K562 (cell line): ENCODE data around the gene BAIAP2. TPM values are rescaled to one million over a fixed set of nuclear protein-coding genes. Genes with fewer than 3 reads are reported as not detected.

Experiments used
- ATAC-seq: fragments of 200-7000 bp; cut with Tn5 transposase; 3 replicates; pipeline ENCODE4 v1.9.1; 2020; ENCODE audit warnings: moderate library complexity
- BruUV-seq: library from RNA; stranded (reverse); fragments of 400-500 nt; replicated peaks from 2 replicates; lab custom pipeline; 2021; lab: Mats Ljungman, UMichigan
- CTCF ChIA-PET: fragments of 300-600 bp; formaldehyde crosslinking; extraction: SDS; loops from one replicate; lab custom pipeline; 2021; ENCODE audit warnings: low intra/inter-chr PET ratio; lab: Yijun Ruan, JAX
- POLR2A ChIA-PET: fragments of 300-600, 350-650 bp; sonication (Branson Sonifier 250); formaldehyde crosslinking; extraction: SDS; loops from one replicate; lab custom pipeline; 2021; ENCODE audit warnings: antibody characterized with exemption, inconsistent platforms; lab: Yijun Ruan, JAX
- DNase-seq, 4 experiments: peaks; one replicate each; pipeline versions ENCODE4 v3.0.0 to v3.0.0-alpha.2; 2011 to 2018; ENCODE audit warnings: low spot score in 3 of 4, mixed read lengths in 3 of 4; ENCODE audit errors: extremely low read depth in 1 of 4
- FAIRE-seq: peaks from 2 replicates; lab custom pipeline; 2011; peaks lifted over from hg19 to GRCh38; lab: Jason Lieb, UNC
- H2AFZ ChIP-seq: 2 replicates; pipeline ENCODE4 v1.6.0; 2011; ENCODE audit warnings: low read depth, low read length, control low read depth, inconsistent platforms
- H3K27ac ChIP-seq: fragments of 200-600 bp; 3 replicates; pipeline ENCODE4 v1.8.0; 2011; ENCODE audit warnings: low read depth, mild to moderate bottlenecking, control low read depth, inconsistent platforms, low read length, moderate library complexity, mixed read lengths; ENCODE audit errors: extremely low read depth
- H3K27me3 ChIP-seq, 2 experiments: fragments of 300-600 bp in 1 of 2; 2 replicates in 1 of 2; 3 replicates in 1 of 2; pipeline versions ENCODE4 v1.6.0 to v1.8.0; 2011; ENCODE audit warnings: inconsistent platforms in 2 of 2, low read length in 2 of 2, mild to moderate bottlenecking in 1 of 2, mixed read lengths in 1 of 2, moderate library complexity in 1 of 2; ENCODE audit not compliant: control insufficient read depth in 2 of 2, insufficient read depth in 2 of 2
- H3K36me3 ChIP-seq: fragments of 300-600 bp; 3 replicates; pipeline ENCODE4 v1.8.0; 2011; ENCODE audit warnings: mild to moderate bottlenecking, low read length, inconsistent platforms; ENCODE audit not compliant: control insufficient read depth, insufficient read depth
- H3K4me1 ChIP-seq, 2 experiments: fragments of 200-600 bp in 1 of 2; replicated peaks in 1 of 2; 2 replicates in 1 of 2; 3 replicates in 1 of 2; pipeline versions ENCODE4 v1.5.1 to v1.8.0; 2011; ENCODE audit warnings: inconsistent platforms in 2 of 2, low read length in 2 of 2, mild to moderate bottlenecking in 1 of 2, mixed read lengths in 1 of 2, moderate library complexity in 1 of 2; ENCODE audit not compliant: control insufficient read depth in 2 of 2, insufficient read depth in 2 of 2
- H3K4me2 ChIP-seq: 2 replicates; pipeline ENCODE4 v1.6.1; 2011; ENCODE audit warnings: low read length, control low read depth, inconsistent platforms, mixed read lengths; ENCODE audit not compliant: insufficient read depth
- H3K4me3 ChIP-seq: fragments of 200-600 bp; sonication (generic), shearing (Covaris generic); 2 replicates; pipeline ENCODE4 v1.5.1; 2016; ENCODE audit warnings: control low read depth, inconsistent platforms
- H3K79me2 ChIP-seq: fragments of 200-600 bp; 3 replicates; pipeline ENCODE4 v1.8.0; 2011; ENCODE audit warnings: low read length, inconsistent platforms; ENCODE audit not compliant: control insufficient read depth, insufficient read depth
- H3K9ac ChIP-seq, 2 experiments: 2 replicates each; pipeline versions ENCODE4 v1.6.0 to v1.6.1; 2011; ENCODE audit warnings: low read depth in 2 of 2, low read length in 2 of 2, control low read depth in 1 of 2, inconsistent platforms in 1 of 2, mild to moderate bottlenecking in 1 of 2, mixed read lengths in 1 of 2; ENCODE audit not compliant: insufficient read depth in 1 of 2
- H3K9me1 ChIP-seq: one replicate; pipeline ENCODE4 v1.6.0; 2011; ENCODE audit warnings: inconsistent platforms, mild to moderate bottlenecking, low read length, moderate library complexity; ENCODE audit not compliant: control insufficient read depth, insufficient read depth
- H3K9me3 ChIP-seq: replicated peaks from 2 replicates; pipeline ENCODE4 v1.5.1; 2011; ENCODE audit warnings: low read depth, low read length, inconsistent platforms; ENCODE audit not compliant: control insufficient read depth, insufficient read depth
- H4K20me1 ChIP-seq: replicated peaks from 2 replicates; pipeline ENCODE4 v1.6.1; 2011; ENCODE audit warnings: low read length, inconsistent platforms, mixed read lengths; ENCODE audit not compliant: control insufficient read depth, insufficient read depth
- NR2C1 ChIP-seq, 2 experiments: fragments of 450-650 bp; IDR thresholded peaks; 2 replicates each; pipeline ENCODE4 v1.6.1; 2017; ENCODE audit warnings: mild to moderate bottlenecking in 2 of 2, antibody characterized with exemption in 1 of 2, inconsistent platforms in 1 of 2, missing compliant biosample characterization in 1 of 2, missing genetic modification characterization in 1 of 2
- POLR2G ChIP-seq: fragments of 200-400 bp; formaldehyde crosslinking; IDR thresholded peaks from 2 replicates; pipeline ENCODE4 v1.6.1; 2017; ENCODE audit warnings: low read depth, mild to moderate bottlenecking, antibody characterized with exemption, low read length, moderate library complexity
- ZFP1 ChIP-seq: fragments of 450-650 bp; formaldehyde crosslinking; IDR thresholded peaks from 2 replicates; pipeline ENCODE4 v1.4.0; 2020; ENCODE audit warnings: mild to moderate bottlenecking, mixed read lengths
- ZNF224 ChIP-seq: sonication (generic); formaldehyde crosslinking; IDR thresholded peaks from 2 replicates; pipeline ENCODE4 v1.8.0; 2022; ENCODE audit warnings: mild to moderate bottlenecking, missing genetic modification reagents
- WGBS: fragments of 100-300 bp; shearing (Covaris generic); methylation state at CpG from one replicate; pipeline ENCODE4 v1.1.6; 2016; ENCODE audit warnings: low coverage, mixed read lengths; ENCODE audit not compliant: insufficient coverage; ENCODE audit errors: missing lambda C conversion rate; 5-methylcytosine and 5-hydroxymethylcytosine counted together
- in situ Hi-C: fragments of 300-500 bp; cut with MboI; formaldehyde crosslinking; loops from 4 replicates; pipeline ENCODE4 v1.15.0; 2018; ENCODE audit warnings: inconsistent platforms, mixed read lengths
- intact Hi-C: fragments of 100-400 bp; cut with micrococcal nuclease; formaldehyde crosslinking; loops from 2 replicates; pipeline ENCODE4 v1.14.2; 2022
- polyA plus RNA-seq, 8 experiments: library from polyadenylated mRNA; depleted of rRNA in 4 of 8; stranded (reverse) in 5 of 8; unstranded in 3 of 8; fragments of >200 nt; fragmentation: Nextera tagmentation in 2 of 8; fragmentation: Illumina TruSeq in 1 of 8; extraction: Ambion mirVana in 2 of 8; extraction: Trizol in 1 of 8; gene quantifications; 2 replicates each; pipeline versions ENCODE4 v1.2.1 to v1.2.3, GENCODE V29; 2011 to 2014; ENCODE audit warnings: inconsistent platforms in 1 of 8, missing spikeins in 1 of 8
- total RNA-seq, 7 experiments: library from RNA; depleted of rRNA in 6 of 7; stranded (reverse); fragments of >200 nt in 6 of 7; fragmentation: Illumina TruSeq in 2 of 7; extraction: Trizol in 2 of 7; gene quantifications; 2 replicates each; pipeline versions ENCODE4 v1.2.1 to v1.2.3, GENCODE V29; 2011 to 2021; ENCODE audit warnings: low replicate concordance in 1 of 7

Gene BAIAP2
- total and polyA plus RNA-seq, 9 of the 15 experiments (the other 6 are each of a cell fraction or from before 2014, with no cell fraction given): 2.3 to 51.6 (median 18.4) TPM

DNA sequence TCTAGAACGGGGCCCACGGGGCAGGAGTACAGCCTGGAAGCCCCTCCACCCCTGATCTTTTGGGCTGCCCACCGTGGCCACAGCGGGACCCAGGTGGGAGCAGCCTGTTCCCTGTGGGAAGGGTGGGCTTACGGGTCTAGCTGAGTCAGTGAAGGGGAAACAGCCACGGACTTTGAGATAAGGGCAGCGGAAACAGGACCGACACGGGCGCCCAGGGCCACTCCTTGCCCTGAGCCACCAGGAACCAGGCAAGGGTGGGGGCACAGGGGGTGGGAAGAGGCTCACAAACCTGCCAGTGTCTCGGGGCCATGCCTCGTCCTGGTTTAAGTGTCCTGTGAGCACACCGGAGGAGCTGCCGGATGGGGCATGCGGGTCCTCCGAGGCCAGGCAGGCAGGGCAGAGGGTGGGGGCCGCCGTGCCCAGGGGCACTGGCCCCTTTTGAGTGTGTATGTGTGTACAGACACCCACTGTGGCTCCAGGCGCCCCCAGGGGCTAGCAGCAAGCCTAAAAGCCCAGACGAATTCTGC, 82.8 kb downstream of the BAIAP2 start:
- intact Hi-C loops: no loop called here
- in situ Hi-C loops: no loop called here
- Histone ChIP-seq H3K27me3 (peaks cover 0 to 6% of the 10 kb centered on the region in 2 experiments; a peak in 2 of 5 replicates), H3K4me3 (no peak overlapping the region), H3K9me1 (no peaks in the 10 kb centered on the region), H3K27ac (no peak overlapping the region), H3K9me3 (no peaks in the 10 kb centered on the region), H3K9ac (peak overlapping the region in 1 of 2 experiments; percentile 52; a peak in 2 of 4 replicates), H3K36me3 (peaks cover 3% of the 10 kb centered on the region; the same call in 1 of the 3 replicates), H2AFZ (no peak overlapping the region), H3K79me2 (no peaks in the 10 kb centered on the region), H3K4me2 (no peak overlapping the region), H4K20me1 (0 out of 2 replicates have a peak, but pooled peaks cover 10% of the 10 kb centered on the region), H3K4me1 (peaks cover 0 to 83% of the 10 kb centered on the region in 2 experiments; a peak in 4 of 5 replicates)
- BruUV-seq: no TSS peak
- ChIA-PET POLR2A (interaction anchor here (0.5 to 1.9 kb wide), 6 partner anchors 10 to 752 kb away, joined by 3 to 4 read pairs (median 3); no protein-coding TSS in a partner anchor), CTCF (no interaction called here)
- FAIRE-seq (no peak), DNase-seq (no peak), ATAC-seq (no peak)
- 54% methylated on average over 13 of the region's 20 CpGs for WGBS
- TF ChIP-seq NR2C1 (IDR thresholded peaks at IDR 0.05) (no peak), NR2C1 (tag; IDR thresholded peaks at IDR 0.05) (no peak), ZFP1 (CRISPR knock-in tag) (no peak), POLR2G (peak; percentile 34; the same call in 1 of the 2 replicates), ZNF224 (no peak)
